ENCODE measurements around the gene AKAP7.

GRCh38 chr6:131191590-131191989 is 56.3 kb downstream of the AKAP7 start:
- TF ChIP-seq YY1 (IDR thresholded peaks at IDR 0.05; ENCODE audit: insufficient read depth, insufficient read length) (no peak), ZNF274 (IDR thresholded peaks at IDR 0.05; ENCODE audit: low read depth, low read length) (no peak), SUZ12 (IDR thresholded peaks at IDR 0.05; ENCODE audit: extremely low read depth, insufficient read depth, insufficient read length) (no peak)
